Measurements from ENCODE around the gene RNF17.
A peak's percentile ranks its signal among the peaks of the same experiment; 100 is the strongest.
"Not testable (repeated sequence)": the region's sequence is repeated elsewhere in the genome, so short reads cannot be mapped to it uniquely, and the experiment has no call there.

RNF17 gene

GRCh38 chr13:24763596-24764275 is at the start of gene RNF17:
TSS of gene RNF17 (plus strand) at chr13:24764169. CDS start at chr13:24764204, 35 bp downstream.
- no peak for DNase-seq

- DNase-seq, result no peak
Observed at GRCh38 chr13:24716011-24716410, 48.0 kb upstream of the RNF17 start.

- no peak for DNase-seq
Observed at GRCh38 chr13:24716446-24716845, 47.5 kb upstream of the RNF17 start.

- no peak for DNase-seq
Observed at GRCh38 chr13:24717217-24717616, 46.8 kb upstream of the RNF17 start.

GRCh38 chr13:24718192-24718965 is 45.6 kb upstream of the RNF17 start:
- no peak for DNase-seq

GRCh38 chr13:24719139-24719538 is 44.8 kb upstream of the RNF17 start:
- no peak for DNase-seq

GRCh38 chr13:24723206-24723605 is 40.8 kb upstream of the RNF17 start:
- DNase-seq, result no peak

GRCh38 chr13:24724714-24725113 is 39.3 kb upstream of the RNF17 start:
- DNase-seq, result no peak

GRCh38 chr13:24725379-24725778 is 38.6 kb upstream of the RNF17 start:
- no peak for DNase-seq

- peak; percentile 80 to 82 for DNase-seq
Observed at GRCh38 chr13:24727731-24728601, 36.0 kb upstream of the RNF17 start.

- not testable (repeated sequence) for DNase-seq
Observed at GRCh38 chr13:24730873-24731567, 32.9 kb upstream of the RNF17 start.

GRCh38 chr13:24734950-24735349 is 29.0 kb upstream of the RNF17 start:
- DNase-seq, result no peak

GRCh38 chr13:24737042-24737441 is 26.9 kb upstream of the RNF17 start:
- DNase-seq, result no peak

GRCh38 chr13:24738366-24738847 is 25.6 kb upstream of the RNF17 start:
- DNase-seq, result no peak

- no peak for DNase-seq
Observed at GRCh38 chr13:24740014-24740890, 23.7 kb upstream of the RNF17 start.

GRCh38 chr13:24741016-24741662 is 22.8 kb upstream of the RNF17 start:
- no peak for DNase-seq

- DNase-seq, result no peak
Observed at GRCh38 chr13:24741791-24742190, 22.2 kb upstream of the RNF17 start.

- DNase-seq, result no peak
Observed at GRCh38 chr13:24742294-24742693, 21.7 kb upstream of the RNF17 start.

- DNase-seq, result no peak
Observed at GRCh38 chr13:24742977-24743376, 21.0 kb upstream of the RNF17 start.

- DNase-seq, result no peak
Observed at GRCh38 chr13:24744247-24744646, 19.7 kb upstream of the RNF17 start.

- DNase-seq, result no peak
Observed at GRCh38 chr13:24745516-24745860, 18.5 kb upstream of the RNF17 start.

All from CD4-positive, alpha-beta T cell treated with Interleukin-4 for 1 hour (primary cell).